OCI-LY7 (cell line): ENCODE results near the gene C19orf67.

Source experiments
- CTCF ChIP-seq: fragments of 200-600 bp; sonication (generic); conservative IDR thresholded peaks from 2 replicates; pipeline ENCODE4 v1.5.1; 2014; ENCODE audit warnings: mild to moderate bottlenecking, antibody characterized with exemption, low read length, moderate library complexity, mixed read lengths
- EZH2phosphoT487 ChIP-seq: fragments of 200-600 bp; sonication (generic); IDR thresholded peaks from 2 replicates; pipeline ENCODE4 v1.6.1; 2018; ENCODE audit warnings: low read depth, borderline replicate concordance, mild to moderate bottlenecking, mixed run types, antibody characterized with exemption, low read length, moderate library complexity, mixed read lengths

GRCh38 chr19:14073925-14074838, 11.4 kb downstream of the C19orf67 start:
- TF ChIP-seq CTCF, result no peak
- TF ChIP-seq EZH2phosphoT487, result no peak
